B cell (primary cell): ENCODE results near the gene TMEM9. TPM values are rescaled to one million over a fixed set of nuclear protein-coding genes. Genes with fewer than 3 reads are reported as not detected.

ENCODE experiments used
- ATAC-seq: fragments of 200-7000 bp; cut with Tn5 transposase; one replicate; pipeline ENCODE4 v1.10.0; 2021; ENCODE audit warnings: low read depth, mild to moderate bottlenecking, moderate number of reproducible peaks, moderate library complexity
- CTCF ChIA-PET: fragments of 350-600 bp; sonication (Branson Sonifier 250); formaldehyde crosslinking; loops from one replicate; lab custom pipeline; 2021; ENCODE audit warnings: antibody characterized with exemption, inconsistent platforms; lab: Charles Lee
- POLR2A ChIA-PET: fragments of 350-600 bp; sonication (Branson Sonifier 250); formaldehyde crosslinking; loops from one replicate; lab custom pipeline; 2021; ENCODE audit warnings: antibody characterized with exemption; lab: Charles Lee
- DNase-seq: peaks from one replicate; pipeline ENCODE4 v3.0.0; 2013
- H2AFZ ChIP-seq: 2 replicates; pipeline ENCODE4 v1.6.1; 2012; ENCODE audit warnings: mild to moderate bottlenecking, low read depth, low read length; ENCODE audit not compliant: insufficient read depth, poor library complexity, severe bottlenecking
- H3K27ac ChIP-seq, 2 donors: 1 replicate in 1 of 2; 2 replicates in 1 of 2; pipeline ENCODE4 v1.5.1; 2012 to 2013; ENCODE audit warnings: low read length in 2 of 2, mild to moderate bottlenecking in 2 of 2, moderate library complexity in 1 of 2
- H3K27me3 ChIP-seq, 4 experiments: fragments of 200-600 bp in 1 of 4; sonication (generic) in 1 of 4; replicated peaks in 1 of 4; 1 replicate in 2 of 4; 2 replicates in 2 of 4; pipeline versions ENCODE4 v1.6.1 to v1.7.0; 2013 to 2016; ENCODE audit warnings: low read length in 3 of 4, mild to moderate bottlenecking in 2 of 4, mixed read lengths in 1 of 4, moderate library complexity in 1 of 4; ENCODE audit not compliant: insufficient read depth in 4 of 4, control insufficient read depth in 3 of 4; ENCODE audit errors: control extremely low read depth in 1 of 4
- H3K36me3 ChIP-seq, 2 experiments: replicated peaks in 1 of 2; 1 replicate in 1 of 2; 2 replicates in 1 of 2; pipeline versions ENCODE4 v1.6.1 to v1.7.1; 2013; ENCODE audit warnings: low read length in 1 of 2; ENCODE audit not compliant: insufficient read depth in 2 of 2, control insufficient read depth in 1 of 2; ENCODE audit errors: control extremely low read depth in 1 of 2, extremely low read depth in 1 of 2
- H3K4me1 ChIP-seq, 2 donors: fragments of 200-600 bp in 1 of 2; sonication (generic) in 1 of 2; 1 replicate in 1 of 2; 2 replicates in 1 of 2; pipeline versions ENCODE4 v1.5.1 to v1.6.1; 2013 to 2017; ENCODE audit warnings: low read length in 2 of 2; ENCODE audit not compliant: control insufficient read depth in 2 of 2, insufficient read depth in 2 of 2
- H3K4me2 ChIP-seq: replicated peaks from 2 replicates; pipeline ENCODE3; 2012; ENCODE audit warnings: mild to moderate bottlenecking, low read depth, low read length; ENCODE audit not compliant: poor library complexity, severe bottlenecking
- H3K4me3 ChIP-seq, 5 experiments: fragments of 200-600 bp in 1 of 5; sonication (generic) in 1 of 5; 1 replicate in 3 of 5; 2 replicates in 2 of 5; pipeline versions ENCODE4 v1.5.1 to v1.7.0; 2011 to 2016; ENCODE audit warnings: low read length in 4 of 5, mild to moderate bottlenecking in 4 of 5, low read depth in 2 of 5, control low read depth in 1 of 5, moderate library complexity in 1 of 5; ENCODE audit not compliant: insufficient read depth in 1 of 5; ENCODE audit errors: control extremely low read depth in 1 of 5, extremely low read depth in 1 of 5
- H3K79me2 ChIP-seq: fragments of 200-600 bp; sonication (generic); one replicate; pipeline ENCODE4 v1.6.0; 2016; ENCODE audit warnings: low read length; ENCODE audit not compliant: control insufficient read depth, insufficient read depth
- H3K9ac ChIP-seq: fragments of 200-600 bp; sonication (generic); 2 replicates; pipeline ENCODE4 v1.6.1; 2017; ENCODE audit warnings: mild to moderate bottlenecking, low read length, moderate library complexity
- H3K9me3 ChIP-seq, 3 donors: one replicate each; pipeline versions ENCODE4 v1.6.1 to v1.7.1; 2013; ENCODE audit warnings: low read length in 2 of 3; ENCODE audit not compliant: control insufficient read depth in 2 of 3, insufficient read depth in 1 of 3; ENCODE audit errors: control extremely low read depth in 1 of 3
- H4K20me1 ChIP-seq: 2 replicates; pipeline ENCODE4 v1.6.0; 2012; ENCODE audit warnings: mild to moderate bottlenecking, low read length; ENCODE audit not compliant: insufficient read depth, control insufficient read depth, poor library complexity, severe bottlenecking
- H3K27ac Mint-ChIP-seq: one replicate; pipeline ENCODE4 v1.8.0; 2021; ENCODE audit warnings: mixed read lengths
- H3K27me3 Mint-ChIP-seq: one replicate; pipeline ENCODE4 v1.8.0; 2021; ENCODE audit warnings: mixed read lengths
- H3K4me1 Mint-ChIP-seq: one replicate; pipeline ENCODE4 v1.8.0; 2021; ENCODE audit warnings: mixed read lengths
- H3K4me3 Mint-ChIP-seq: one replicate; pipeline ENCODE4 v1.8.0; 2021; ENCODE audit warnings: mixed read lengths
- H3K9me3 Mint-ChIP-seq: one replicate; pipeline ENCODE4 v1.8.0; 2022; ENCODE audit warnings: mixed read lengths; ENCODE audit not compliant: insufficient read depth
- EZH2 ChIP-seq: IDR thresholded peaks from 2 replicates; pipeline ENCODE4 v1.6.1; 2012; ENCODE audit warnings: borderline replicate concordance, low read depth, mild to moderate bottlenecking, moderate library complexity, low read length; ENCODE audit not compliant: insufficient read depth, poor library complexity, severe bottlenecking
- WGBS: methylation state at CpG from one replicate; pipeline ENCODE4 v1.1.5; 2013; ENCODE audit warnings: missing lambda C conversion rate; ENCODE audit not compliant: insufficient coverage; 5-methylcytosine and 5-hydroxymethylcytosine counted together
- intact Hi-C: fragments of 100-400 bp; cut with micrococcal nuclease; formaldehyde crosslinking; loops from one replicate; pipeline ENCODE4 v1.10.0; 2022
- polyA plus RNA-seq: library from polyadenylated mRNA; depleted of rRNA; stranded (reverse); fragments of >200 nt; gene quantifications from 2 replicates; pipeline ENCODE4 v1.2.3, GENCODE V29; 2012
- total RNA-seq, 2 donors: library from RNA; stranded (reverse); fragments of 120-200 nt in 1 of 2; gene quantifications; 1 replicate in 1 of 2; 2 replicates in 1 of 2; pipeline versions ENCODE4 v1.2.3 to v1.2.4, GENCODE V29; 2013 to 2022
- TF ChIP-seq, protein P1 (sequence below): fragments of 200-600 bp; IDR thresholded peaks from one replicate; pipeline ENCODE4 v1.8.0; 2022; ENCODE audit warnings: antibody characterized with exemption, mild to moderate bottlenecking

The TMEM9 gene
- total and polyA plus RNA-seq, 2 donors (not counting 1 experiment from before 2014, with no cell fraction given): 23.6 to 29.2 TPM

DNA sequence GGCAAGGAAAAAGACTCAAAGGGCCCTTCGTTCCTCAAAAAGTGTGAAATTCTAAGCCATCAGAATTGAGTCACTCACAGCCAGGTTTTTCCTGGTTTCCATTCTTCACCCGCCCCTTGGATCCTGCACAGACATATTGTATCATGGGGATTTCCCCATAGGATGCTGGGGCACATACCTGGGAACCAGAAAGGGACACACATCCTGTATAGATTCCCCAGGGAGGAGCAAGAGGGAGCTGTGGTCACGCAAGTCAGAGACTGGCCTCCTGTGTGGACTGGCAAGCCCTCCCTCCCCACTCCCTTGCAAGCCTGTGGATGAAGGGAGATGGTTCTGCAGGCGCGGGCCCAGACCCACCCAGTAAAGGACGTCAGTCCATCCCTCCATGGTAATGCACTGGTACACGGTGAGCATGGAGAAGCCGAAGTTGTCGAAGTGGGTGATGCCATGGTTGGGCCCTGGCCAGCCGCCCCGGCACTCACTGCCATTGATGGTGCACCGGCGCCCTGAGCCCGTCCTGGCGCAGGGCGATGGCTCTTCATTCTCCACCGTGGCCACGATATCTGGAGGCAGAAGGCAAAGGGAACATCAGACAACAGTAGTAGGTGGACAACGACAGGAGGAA, 65.3 kb downstream of the TMEM9 start:
- H3K27ac ChIP-seq: no peak overlapping the region
- H4K20me1 ChIP-seq: no peaks in the 10 kb centered on the region
- no peak for ATAC-seq
- H3K4me3 ChIP-seq: no peak overlapping the region
- intact Hi-C loops: no loop called here
- no peaks in the 10 kb centered on the region for H3K9me3 ChIP-seq
- no peak overlapping the region for H3K4me2 ChIP-seq
- Mint-ChIP-seq H3K27me3 (peaks cover 22% of the 10 kb centered on the region), H3K4me3 (no peak overlapping the region), H3K4me1 (no peaks in the 10 kb centered on the region), H3K27ac (no peak overlapping the region), H3K9me3 (no peaks in the 10 kb centered on the region)
- peaks cover 0 to 7% (median 3%) of the 10 kb centered on the region in 4 experiments for H3K27me3 ChIP-seq
- H2AFZ ChIP-seq: no peak overlapping the region
- H3K36me3 ChIP-seq: no peaks in the 10 kb centered on the region
- no peak for DNase-seq
- 95% methylated on average over 18 of the region's 19 CpGs for WGBS
- no peaks in the 10 kb centered on the region for H3K79me2 ChIP-seq
- H3K4me1 ChIP-seq: no peaks in the 10 kb centered on the region
- H3K9ac ChIP-seq: no peak overlapping the region
- TF ChIP-seq, protein P1, sequence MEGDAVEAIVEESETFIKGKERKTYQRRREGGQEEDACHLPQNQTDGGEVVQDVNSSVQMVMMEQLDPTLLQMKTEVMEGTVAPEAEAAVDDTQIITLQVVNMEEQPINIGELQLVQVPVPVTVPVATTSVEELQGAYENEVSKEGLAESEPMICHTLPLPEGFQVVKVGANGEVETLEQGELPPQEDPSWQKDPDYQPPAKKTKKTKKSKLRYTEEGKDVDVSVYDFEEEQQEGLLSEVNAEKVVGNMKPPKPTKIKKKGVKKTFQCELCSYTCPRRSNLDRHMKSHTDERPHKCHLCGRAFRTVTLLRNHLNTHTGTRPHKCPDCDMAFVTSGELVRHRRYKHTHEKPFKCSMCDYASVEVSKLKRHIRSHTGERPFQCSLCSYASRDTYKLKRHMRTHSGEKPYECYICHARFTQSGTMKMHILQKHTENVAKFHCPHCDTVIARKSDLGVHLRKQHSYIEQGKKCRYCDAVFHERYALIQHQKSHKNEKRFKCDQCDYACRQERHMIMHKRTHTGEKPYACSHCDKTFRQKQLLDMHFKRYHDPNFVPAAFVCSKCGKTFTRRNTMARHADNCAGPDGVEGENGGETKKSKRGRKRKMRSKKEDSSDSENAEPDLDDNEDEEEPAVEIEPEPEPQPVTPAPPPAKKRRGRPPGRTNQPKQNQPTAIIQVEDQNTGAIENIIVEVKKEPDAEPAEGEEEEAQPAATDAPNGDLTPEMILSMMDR: no peak
- no peak for TF ChIP-seq EZH2
- CTCF ChIA-PET: no interaction called here
- POLR2A ChIA-PET: no interaction called here

DNA sequence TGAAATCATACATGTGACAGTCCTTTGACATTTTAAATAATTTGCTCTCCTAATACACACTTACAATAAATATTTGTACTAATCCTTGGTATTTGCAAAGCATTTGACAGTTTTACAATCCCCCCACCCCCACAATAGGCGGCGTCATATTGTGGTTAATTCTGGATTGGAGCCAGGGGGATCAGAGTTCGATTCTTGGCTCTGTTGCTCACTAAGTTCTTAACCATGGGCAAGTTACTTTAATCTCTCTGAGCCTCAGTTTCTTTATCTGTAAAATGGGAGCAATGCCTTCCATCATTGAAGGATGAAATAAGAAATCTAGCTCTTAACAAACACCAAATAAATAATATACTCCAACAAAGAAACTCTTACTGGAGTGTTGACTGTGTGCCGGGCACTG, 65.9 kb downstream of the TMEM9 start:
- DNase-seq (no peak), ATAC-seq (no peak)
- Histone ChIP-seq H3K79me2 (no peaks in the 10 kb centered on the region), H3K27ac (no peak overlapping the region), H3K9ac (no peak overlapping the region), H2AFZ (no peak overlapping the region), H3K4me1 (no peaks in the 10 kb centered on the region), H3K36me3 (no peaks in the 10 kb centered on the region), H3K9me3 (no peaks in the 10 kb centered on the region), H3K4me2 (no peak overlapping the region), H3K27me3 (peaks cover 0 to 7% (median 3%) of the 10 kb centered on the region in 4 experiments), H4K20me1 (no peaks in the 10 kb centered on the region), H3K4me3 (no peak overlapping the region)
- no peaks in the 10 kb centered on the region for H3K4me1 Mint-ChIP-seq
- CTCF ChIA-PET: no interaction called here
- intact Hi-C loops: no loop called here
- TF ChIP-seq EZH2: no peak
- TF ChIP-seq, protein P1: no peak
- peaks cover 22% of the 10 kb centered on the region for H3K27me3 Mint-ChIP-seq
- no peak overlapping the region for H3K27ac Mint-ChIP-seq
- no CpG with 5 or more reads among the region's 4 CpGs for WGBS
- H3K4me3 Mint-ChIP-seq: no peak overlapping the region
- POLR2A ChIA-PET: no interaction called here
- H3K9me3 Mint-ChIP-seq: no peaks in the 10 kb centered on the region
